ENCODE data around the gene HNRNPU.

Gene HNRNPU
- total RNA-seq: 250 to 679 (median 483) reads per million in 18 experiments

DNA sequence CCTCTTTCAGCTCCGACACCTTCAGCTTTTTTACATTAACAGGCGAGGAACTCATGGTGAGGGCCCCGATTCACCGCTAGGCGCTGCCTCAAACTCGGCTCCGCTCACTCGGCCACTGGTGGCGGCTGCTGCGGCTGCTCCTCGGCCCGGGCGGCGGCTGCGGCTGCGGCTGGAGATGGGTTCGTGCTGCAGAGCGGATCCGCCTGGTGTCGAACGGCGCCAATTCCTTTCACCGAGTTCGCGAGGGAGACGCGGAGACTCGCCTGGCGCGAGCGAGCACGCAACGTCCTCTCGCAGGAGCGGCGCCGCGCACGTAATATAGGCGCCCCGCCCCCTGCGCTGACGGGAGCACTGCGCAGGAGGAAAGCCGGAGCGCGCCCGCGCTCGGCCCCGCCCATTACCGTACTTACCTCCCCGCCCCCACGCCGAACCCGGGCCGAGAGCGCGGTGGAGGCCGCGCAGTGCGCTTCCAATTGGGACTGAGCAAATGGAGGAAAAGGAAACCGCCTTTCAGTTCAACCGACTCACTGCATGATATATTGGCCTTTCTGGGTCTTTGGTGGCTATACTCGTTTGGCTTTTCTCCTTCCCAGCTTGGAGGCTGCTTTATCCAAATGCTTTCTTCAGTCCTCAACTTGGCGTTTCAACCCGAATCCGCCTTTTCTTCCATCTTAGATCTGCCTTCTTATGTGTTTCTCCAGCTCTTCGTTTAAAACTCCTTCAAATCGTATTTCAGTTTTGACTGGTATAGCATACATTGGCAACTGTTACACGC, at the start of gene HNRNPU:
Gene HNRNPU, minus strand, starts transcription at position 291 of the 775 bp plus-strand sequence. Its CDS starts 236 bp downstream, at position 55.
- DNase-seq: peak; percentile 98 to 99

- DNase-seq: no peak
Measured at GRCh38 chr1:244913806-244914205, 49.5 kb upstream of the HNRNPU start.

DNA sequence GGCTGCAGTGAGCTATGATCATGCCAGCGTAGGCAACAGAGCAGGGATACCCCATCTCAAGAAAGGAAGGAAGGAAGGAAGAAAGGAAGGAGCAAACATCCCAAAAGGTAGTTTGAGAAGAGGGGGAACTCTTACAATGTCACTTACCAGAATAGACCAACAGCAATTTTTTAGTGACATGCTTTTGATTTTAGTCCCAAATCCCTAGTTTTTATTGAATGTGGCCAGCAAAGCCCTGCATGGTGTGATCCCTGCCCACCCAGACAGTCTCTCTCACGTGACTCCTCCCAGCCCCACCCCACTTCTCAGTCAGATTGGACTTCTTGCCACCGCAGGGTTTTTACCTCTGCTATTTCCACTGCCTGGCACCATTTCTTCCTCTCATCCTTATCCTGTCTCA, 39.8 kb upstream of the HNRNPU start:
- no peak for DNase-seq

DNA sequence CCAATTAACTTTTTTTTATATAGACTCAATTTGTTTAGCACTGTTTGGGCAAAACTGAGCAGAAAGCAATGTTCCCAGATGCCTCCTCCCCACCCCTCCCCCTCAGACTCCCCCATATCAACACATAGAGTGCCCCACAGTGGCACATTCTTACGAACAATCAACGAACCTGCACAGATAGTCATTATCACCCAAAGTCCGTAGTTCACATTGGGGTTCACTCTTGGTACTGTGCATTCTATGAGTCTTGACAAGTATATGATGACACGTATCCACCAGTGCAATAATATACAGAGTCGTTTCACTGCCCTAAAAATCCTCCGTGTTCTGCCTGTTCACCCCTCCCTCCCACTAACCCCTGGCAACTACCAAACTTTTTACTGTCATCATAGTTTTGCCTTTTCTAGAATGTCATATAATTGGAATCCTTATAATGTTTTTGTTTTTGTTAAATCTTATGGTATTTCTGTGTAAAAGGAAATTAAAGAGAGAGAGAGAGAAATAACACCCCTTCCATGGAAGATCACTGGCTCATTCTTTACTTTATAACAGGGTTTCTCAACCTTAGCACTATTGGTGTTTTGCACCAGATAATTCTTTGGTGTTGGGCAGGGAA, 37.2 kb upstream of the HNRNPU start:
- no peak for DNase-seq

- DNase-seq: no peak
Measured at GRCh38 chr1:244897476-244898254, 33.3 kb upstream of the HNRNPU start.

- DNase-seq: no peak
Measured at GRCh38 chr1:244896550-244896949, 32.2 kb upstream of the HNRNPU start.

- DNase-seq: no peak
Measured at GRCh38 chr1:244893836-244894235, 29.5 kb upstream of the HNRNPU start.

GRCh38 chr1:244887281-244887680, 22.9 kb upstream of the HNRNPU start:
- DNase-seq: no peak

GRCh38 chr1:244881552-244882280, 17.4 kb upstream of the HNRNPU start:
- no peak for DNase-seq

DNA sequence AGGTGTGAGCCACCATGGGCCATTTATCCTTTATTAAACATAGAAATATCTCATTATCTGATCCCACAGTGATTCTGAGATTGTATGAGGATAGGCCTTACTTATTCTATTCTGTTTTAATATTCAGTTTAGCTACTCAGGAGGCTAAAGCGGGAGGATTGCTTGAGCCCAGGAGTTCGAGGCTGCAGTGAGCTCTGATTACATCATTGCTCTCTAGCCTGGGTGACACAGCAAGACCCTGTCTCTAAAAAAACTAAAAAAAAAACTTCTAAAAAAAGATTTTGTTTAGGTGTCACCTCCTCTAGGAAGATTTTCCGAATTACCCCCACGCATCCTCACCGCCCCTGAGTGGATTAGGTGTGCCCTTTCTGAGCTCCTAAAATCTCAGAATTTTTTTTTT, 14.3 kb upstream of the HNRNPU start:
- no peak for DNase-seq

DNA sequence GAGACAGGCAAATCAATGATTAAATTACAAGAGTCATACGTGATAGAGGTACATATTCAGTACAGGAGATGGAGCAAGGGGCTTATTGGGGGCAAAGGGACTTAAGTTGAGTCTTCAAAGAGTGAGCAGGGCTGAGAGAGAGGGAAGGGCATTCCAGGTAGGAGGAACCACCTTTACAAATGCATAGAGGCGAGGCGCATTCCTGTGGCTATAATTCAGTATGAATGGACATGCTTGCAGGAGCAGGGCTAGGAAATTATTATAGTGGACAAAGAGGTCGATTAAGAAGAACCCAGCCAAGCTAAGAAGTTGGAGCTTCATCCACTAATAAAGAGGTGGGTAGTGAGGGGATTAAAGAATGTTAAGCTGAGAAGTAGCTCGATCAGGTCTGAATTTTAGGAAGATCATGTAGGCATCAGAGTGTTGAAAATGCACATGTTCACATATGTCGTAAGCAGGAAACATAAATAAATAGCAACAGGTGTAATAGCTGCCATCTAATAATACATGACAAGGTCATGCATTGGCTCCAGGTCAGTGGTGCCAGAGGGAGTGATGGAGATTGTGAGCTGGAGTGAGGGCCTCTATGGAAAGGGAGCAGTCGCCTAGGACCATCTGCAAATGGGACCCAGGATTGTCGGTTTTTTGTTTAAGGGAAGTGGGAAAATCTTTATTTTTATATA, 12.0 kb upstream of the HNRNPU start:
- DNase-seq: no peak

- no peak for DNase-seq
Measured at GRCh38 chr1:244874974-244875579, 10.7 kb upstream of the HNRNPU start.

GRCh38 chr1:244869950-244870349, 5.6 kb upstream of the HNRNPU start:
- no peak for DNase-seq

DNA sequence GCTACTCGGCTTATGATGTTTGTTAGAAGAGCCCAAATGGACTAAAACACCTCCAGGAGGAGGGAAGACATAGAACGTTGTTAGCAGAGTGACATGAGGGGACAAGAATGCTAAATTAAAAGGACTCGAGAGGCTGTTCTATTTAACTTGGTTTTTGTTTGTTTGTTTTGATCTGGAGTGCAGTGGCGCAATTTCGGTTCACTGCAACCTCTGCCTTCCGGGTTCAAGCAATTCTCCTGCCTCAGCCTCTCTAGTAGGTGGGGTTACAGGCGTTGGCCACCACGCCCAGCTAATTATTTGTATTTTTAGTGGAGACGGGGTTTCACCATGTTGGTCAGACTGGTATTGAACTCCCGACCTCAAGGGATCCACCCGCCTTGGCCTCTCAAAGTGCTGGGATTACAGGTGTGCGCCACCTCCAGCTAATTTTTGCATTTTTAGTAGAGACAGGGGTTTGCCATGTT, 5.1 kb upstream of the HNRNPU start:
- no peak for DNase-seq

DNA sequence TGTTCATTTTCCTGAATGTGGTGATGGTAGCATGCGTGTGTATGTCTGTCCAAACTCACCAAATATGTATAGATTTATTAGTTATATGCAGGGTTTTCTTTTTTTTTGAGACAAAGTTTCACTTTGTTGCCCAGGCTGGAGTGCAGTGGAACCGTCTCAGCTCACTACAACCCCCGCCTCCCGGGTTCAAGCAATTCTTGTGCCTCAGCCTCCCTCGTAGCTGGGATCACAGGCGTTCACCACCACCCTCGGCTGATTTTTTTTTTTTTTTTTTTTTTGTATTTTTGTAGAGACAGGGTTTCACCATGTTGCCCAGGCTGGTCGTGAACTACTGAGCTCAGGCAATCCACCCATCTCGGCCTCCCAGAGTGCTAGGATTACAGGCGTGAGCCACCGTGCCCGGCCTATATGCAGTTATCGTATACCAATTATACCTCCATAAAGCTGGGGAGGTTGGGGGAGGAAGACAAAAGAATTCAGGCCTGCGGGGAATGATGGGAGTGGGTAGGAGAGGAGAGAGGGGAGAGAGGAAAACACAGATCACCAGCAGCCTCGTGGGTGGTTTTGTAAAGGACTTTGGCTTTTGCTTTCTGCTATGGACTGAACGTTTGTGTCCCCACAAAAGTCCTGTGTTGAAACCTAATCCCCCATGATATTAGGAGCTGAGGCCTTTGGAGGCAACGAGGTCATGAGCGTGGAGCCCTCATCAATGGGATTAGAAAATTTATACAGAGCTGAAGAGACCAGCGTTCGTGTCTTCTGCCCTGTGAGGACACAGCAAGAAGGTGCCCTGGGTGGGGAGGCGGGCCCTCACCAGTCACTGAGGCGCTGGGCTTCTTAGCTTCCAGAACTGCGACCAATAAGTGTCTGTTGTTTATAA, 4.4 kb upstream of the HNRNPU start:
- DNase-seq: no peak

DNA sequence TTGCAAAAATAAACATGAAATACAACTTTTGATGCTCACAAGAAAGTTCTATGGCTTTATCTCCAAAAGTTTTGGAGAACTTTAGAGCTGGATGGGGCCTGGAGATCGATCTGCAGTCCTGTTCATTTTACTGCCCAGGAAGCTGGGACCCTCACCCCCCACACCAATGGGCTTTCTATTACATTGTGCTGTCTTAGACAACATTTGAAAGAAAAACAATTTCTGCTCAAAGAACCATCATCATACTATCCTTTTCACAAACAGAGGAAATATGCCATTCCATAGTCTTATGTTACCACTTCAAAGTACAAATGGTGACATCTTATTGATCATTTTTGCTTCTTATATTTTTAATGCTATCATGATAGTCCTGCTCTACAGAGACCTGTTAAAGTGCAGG, 2.0 kb upstream of the HNRNPU start:
- DNase-seq: no peak

- DNase-seq: no peak
Measured at GRCh38 chr1:244865820-244866219, 1.5 kb upstream of the HNRNPU start.

DNA sequence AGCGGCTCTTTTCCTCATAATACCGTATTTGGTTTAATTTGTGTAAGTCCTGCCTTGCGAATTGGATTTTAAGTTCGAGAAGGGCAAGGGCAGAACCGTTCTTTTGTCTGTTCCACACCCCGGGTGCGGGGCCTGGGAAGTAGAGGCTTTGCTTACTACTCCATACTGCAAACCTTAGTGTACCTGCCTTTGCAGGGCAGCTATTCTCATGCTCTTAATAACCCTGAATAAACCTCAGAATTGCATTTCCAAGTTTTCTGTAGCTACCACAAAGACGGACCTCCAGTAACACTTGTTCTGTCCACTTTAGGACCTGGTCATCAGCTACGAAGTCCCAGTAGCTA, 657 bp upstream of the HNRNPU start:
- DNase-seq: peak in 1 of 2 donors; percentile 28

- DNase-seq: peak; percentile 26 to 68
Measured at GRCh38 chr1:244863491-244864252, 671 bp downstream of the HNRNPU start.

Data from inflammatory macrophage (primary cell).